ENCODE results near the gene AFF3.

AFF3 gene

DNA sequence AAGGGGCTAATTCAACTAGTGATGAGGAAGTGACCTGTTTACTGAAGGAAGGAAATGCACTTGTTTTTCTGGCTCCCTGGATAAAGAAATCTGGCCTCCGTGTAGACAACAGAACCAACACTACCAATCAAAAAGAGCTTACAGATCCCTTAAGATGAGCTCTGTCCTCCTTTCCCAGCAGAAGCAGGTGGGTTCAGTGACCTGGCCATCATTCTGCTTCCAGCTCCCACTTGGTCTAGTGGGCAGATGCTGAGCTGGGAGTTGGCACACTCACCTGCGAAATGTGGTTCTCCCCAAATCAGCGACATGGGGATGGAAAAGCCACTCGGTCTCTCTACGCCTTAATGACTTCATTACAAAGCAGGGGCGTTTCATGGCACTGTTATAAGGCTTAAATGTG is 132.6 kb downstream of the AFF3 start:
- Histone ChIP-seq H3K23ac (ENCODE audit: low read length) (no peak overlapping the region), H4K91ac (ENCODE audit: low read depth, low read length) (peak overlapping the region; percentile 66), H3K4me3 (ENCODE audit: low read depth, low read length) (no peak overlapping the region), H4K8ac (ENCODE audit: low read depth, low read length) (peak overlapping the region; percentile 44), H3K79me2 (ENCODE audit: control insufficient read depth, insufficient read depth, low read length, poor library complexity) (peaks cover 2% of the 10 kb centered on the region), H2AFZ (ENCODE audit: insufficient read depth, low read length, poor library complexity) (no peak overlapping the region), H4K12ac (ENCODE audit: low read depth, low read length) (no peak overlapping the region), H3K27me3 (ENCODE audit: insufficient read depth, low read length) (no peaks in the 10 kb centered on the region), H3K4ac (ENCODE audit: low read depth, low read length) (peak overlapping the region; percentile 73), H3K4me2 (ENCODE audit: low read length) (no peak overlapping the region), H3K9ac (ENCODE audit: low read length) (no peak overlapping the region), H3K27ac (ENCODE audit: low read depth, low read length) (no peak overlapping the region), H3K9me3 (ENCODE audit: insufficient read depth, low read depth, low read length) (peaks cover 2% of the 10 kb centered on the region), H3K14ac (ENCODE audit: low read length) (peak overlapping the region; percentile 85), H2BK120ac (ENCODE audit: insufficient read depth, low read length, poor library complexity) (peak overlapping the region; percentile 86), H3K18ac (ENCODE audit: low read length) (no peak overlapping the region), H3K79me1 (ENCODE audit: low read length) (peaks cover 4% of the 10 kb centered on the region), H2BK5ac (ENCODE audit: low read depth, low read length, poor library complexity) (peak overlapping the region; percentile 52), H2BK12ac (ENCODE audit: low read length) (peak overlapping the region; percentile 86), H3K4me1 (ENCODE audit: control insufficient read depth in 1 of 2, insufficient read depth in 2 of 2, low read length in 2 of 2) (peaks cover 4 to 11% of the 10 kb centered on the region in 2 experiments), H3K36me3 (ENCODE audit: control insufficient read depth in 1 of 2, insufficient read depth in 2 of 2, low read length in 2 of 2) (no peaks in the 10 kb centered on the region), H2AK5ac (ENCODE audit: low read length) (peak overlapping the region; percentile 76)
- DNase-seq, result no peak
- no CpG with 5 or more reads among the region's 6 CpGs for WGBS (ENCODE audit: extremely low coverage, insufficient coverage, insufficient read length)

- no peak overlapping the region for H3K14ac ChIP-seq (ENCODE audit: low read length)
- H2AFZ ChIP-seq (ENCODE audit: insufficient read depth, low read length, poor library complexity), result no peak overlapping the region
- peaks cover 2% of the 10 kb centered on the region for H3K79me2 ChIP-seq (ENCODE audit: control insufficient read depth, insufficient read depth, low read length, poor library complexity)
- H3K23ac ChIP-seq (ENCODE audit: low read length), result no peak overlapping the region
- no peak overlapping the region for H2BK5ac ChIP-seq (ENCODE audit: low read depth, low read length, poor library complexity)
- no peak overlapping the region for H3K4ac ChIP-seq (ENCODE audit: low read depth, low read length)
- H4K91ac ChIP-seq (ENCODE audit: low read depth, low read length), result no peak overlapping the region
- H3K36me3 ChIP-seq (ENCODE audit: control insufficient read depth in 1 of 2, insufficient read depth in 2 of 2, low read length in 2 of 2), result no peaks in the 10 kb centered on the region
- no peak overlapping the region for H2BK120ac ChIP-seq (ENCODE audit: insufficient read depth, low read length, poor library complexity)
- H3K4me1 ChIP-seq (ENCODE audit: control insufficient read depth in 1 of 2, insufficient read depth in 2 of 2, low read length in 2 of 2), result peaks cover 3 to 9% of the 10 kb centered on the region in 2 experiments
- H3K4me3 ChIP-seq (ENCODE audit: low read depth, low read length), result no peak overlapping the region
- H3K27me3 ChIP-seq (ENCODE audit: insufficient read depth, low read length), result no peaks in the 10 kb centered on the region
- peak in 1 of 2 donors; percentile 59 for DNase-seq
- H2BK12ac ChIP-seq (ENCODE audit: low read length), result no peak overlapping the region
- no peak overlapping the region for H2AK5ac ChIP-seq (ENCODE audit: low read length)
- H3K27ac ChIP-seq (ENCODE audit: low read depth, low read length), result no peak overlapping the region
- no peak overlapping the region for H4K12ac ChIP-seq (ENCODE audit: low read depth, low read length)
- H3K9me3 ChIP-seq (ENCODE audit: insufficient read depth, low read depth, low read length), result peaks cover 2% of the 10 kb centered on the region
- H3K4me2 ChIP-seq (ENCODE audit: low read length), result no peak overlapping the region
- H3K9ac ChIP-seq (ENCODE audit: low read length), result no peak overlapping the region
- no peak overlapping the region for H3K18ac ChIP-seq (ENCODE audit: low read length)
- H4K8ac ChIP-seq (ENCODE audit: low read depth, low read length), result no peak overlapping the region
- peaks cover 4% of the 10 kb centered on the region for H3K79me1 ChIP-seq (ENCODE audit: low read length)
- WGBS (ENCODE audit: extremely low coverage, insufficient coverage, insufficient read length), result no CpG with 5 or more reads among the region's 2 CpGs
Observed at GRCh38 chr2:100008956-100009355, 133.4 kb downstream of the AFF3 start.

GRCh38 chr2:100006516-100006915 is 135.9 kb downstream of the AFF3 start:
- Histone ChIP-seq H3K27me3 (ENCODE audit: insufficient read depth, low read length) (no peaks in the 10 kb centered on the region), H2BK120ac (ENCODE audit: insufficient read depth, low read length, poor library complexity) (no peak overlapping the region), H3K18ac (ENCODE audit: low read length) (no peak overlapping the region), H2BK12ac (ENCODE audit: low read length) (no peak overlapping the region), H3K14ac (ENCODE audit: low read length) (no peak overlapping the region), H3K4me2 (ENCODE audit: low read length) (no peak overlapping the region), H3K9me3 (ENCODE audit: insufficient read depth, low read depth, low read length) (peaks cover 4% of the 10 kb centered on the region), H2AFZ (ENCODE audit: insufficient read depth, low read length, poor library complexity) (no peak overlapping the region), H3K27ac (ENCODE audit: low read depth, low read length) (no peak overlapping the region), H4K12ac (ENCODE audit: low read depth, low read length) (no peak overlapping the region), H2AK5ac (ENCODE audit: low read length) (no peak overlapping the region), H3K4me3 (ENCODE audit: low read depth, low read length) (no peak overlapping the region), H4K91ac (ENCODE audit: low read depth, low read length) (no peak overlapping the region), H4K8ac (ENCODE audit: low read depth, low read length) (no peak overlapping the region), H3K4me1 (ENCODE audit: control insufficient read depth in 1 of 2, insufficient read depth in 2 of 2, low read length in 2 of 2) (peaks cover 3 to 6% of the 10 kb centered on the region in 2 experiments), H3K23ac (ENCODE audit: low read length) (no peak overlapping the region), H3K79me2 (ENCODE audit: control insufficient read depth, insufficient read depth, low read length, poor library complexity) (peaks cover 2% of the 10 kb centered on the region), H3K36me3 (ENCODE audit: control insufficient read depth in 1 of 2, insufficient read depth in 2 of 2, low read length in 2 of 2) (no peaks in the 10 kb centered on the region), H2BK5ac (ENCODE audit: low read depth, low read length, poor library complexity) (no peak overlapping the region), H3K9ac (ENCODE audit: low read length) (no peak overlapping the region), H3K4ac (ENCODE audit: low read depth, low read length) (no peak overlapping the region), H3K79me1 (ENCODE audit: low read length) (peaks cover 3% of the 10 kb centered on the region)
- DNase-seq, result no peak
- no CpG with 5 or more reads among the region's 12 CpGs for WGBS (ENCODE audit: extremely low coverage, insufficient coverage, insufficient read length)

- H2BK5ac ChIP-seq (ENCODE audit: low read depth, low read length, poor library complexity), result no peak overlapping the region
- no peaks in the 10 kb centered on the region for H3K36me3 ChIP-seq (ENCODE audit: control insufficient read depth in 1 of 2, insufficient read depth in 2 of 2, low read length in 2 of 2)
- no peak for DNase-seq
- H3K23ac ChIP-seq (ENCODE audit: low read length), result no peak overlapping the region
- no peak overlapping the region for H2BK120ac ChIP-seq (ENCODE audit: insufficient read depth, low read length, poor library complexity)
- no peak overlapping the region for H3K4me3 ChIP-seq (ENCODE audit: low read depth, low read length)
- peaks cover 4% of the 10 kb centered on the region for H3K9me3 ChIP-seq (ENCODE audit: insufficient read depth, low read depth, low read length)
- H3K18ac ChIP-seq (ENCODE audit: low read length), result no peak overlapping the region
- H4K12ac ChIP-seq (ENCODE audit: low read depth, low read length), result no peak overlapping the region
- H2AK5ac ChIP-seq (ENCODE audit: low read length), result no peak overlapping the region
- H2AFZ ChIP-seq (ENCODE audit: insufficient read depth, low read length, poor library complexity), result no peak overlapping the region
- no peak overlapping the region for H2BK12ac ChIP-seq (ENCODE audit: low read length)
- H3K14ac ChIP-seq (ENCODE audit: low read length), result no peak overlapping the region
- WGBS (ENCODE audit: extremely low coverage, insufficient coverage, insufficient read length), result no CpG with 5 or more reads among the region's 2 CpGs
- H3K79me1 ChIP-seq (ENCODE audit: low read length), result peaks cover 3% of the 10 kb centered on the region
- H3K4ac ChIP-seq (ENCODE audit: low read depth, low read length), result no peak overlapping the region
- H3K27ac ChIP-seq (ENCODE audit: low read depth, low read length), result no peak overlapping the region
- H4K8ac ChIP-seq (ENCODE audit: low read depth, low read length), result no peak overlapping the region
- peaks cover 2% of the 10 kb centered on the region for H3K79me2 ChIP-seq (ENCODE audit: control insufficient read depth, insufficient read depth, low read length, poor library complexity)
- no peaks in the 10 kb centered on the region for H3K27me3 ChIP-seq (ENCODE audit: insufficient read depth, low read length)
- H3K9ac ChIP-seq (ENCODE audit: low read length), result no peak overlapping the region
- H4K91ac ChIP-seq (ENCODE audit: low read depth, low read length), result no peak overlapping the region
- H3K4me1 ChIP-seq (ENCODE audit: control insufficient read depth in 1 of 2, insufficient read depth in 2 of 2, low read length in 2 of 2), result peaks cover 3 to 6% of the 10 kb centered on the region in 2 experiments
- H3K4me2 ChIP-seq (ENCODE audit: low read length), result no peak overlapping the region
Observed at GRCh38 chr2:100004959-100005387, 137.4 kb downstream of the AFF3 start.
